Measurements from ENCODE around the gene OR5B2.

GRCh38 chr11:58438486-58438885 lies 10.6 kb upstream of the OR5B2 start:
- TF ChIP-seq CTCF (conservative IDR thresholded peaks at IDR 0.05; ENCODE audit: low read depth, low read length): no peak
- TF ChIP-seq EZH2phosphoT487 (IDR thresholded peaks at IDR 0.05; ENCODE audit: borderline replicate concordance, low read length): no peak
- no peak for TF ChIP-seq EZH2 (IDR thresholded peaks at IDR 0.05; ENCODE audit: low read length, unreplicated experiment)
